GM19351 (cell line): ENCODE data around the gene AP1G1.
"Not testable (repeated sequence)": the region's sequence is repeated elsewhere in the genome, so short reads cannot be mapped to it uniquely, and the experiment has no call there.

Experiments
- ATAC-seq: cut with Tn5 transposase; IDR thresholded peaks from one replicate; pipeline ENCODE4 v1.9.1; 2021; ENCODE audit warnings: mild to moderate bottlenecking, moderate library complexity; ENCODE audit not compliant: unreplicated experiment

Gene AP1G1

DNA sequence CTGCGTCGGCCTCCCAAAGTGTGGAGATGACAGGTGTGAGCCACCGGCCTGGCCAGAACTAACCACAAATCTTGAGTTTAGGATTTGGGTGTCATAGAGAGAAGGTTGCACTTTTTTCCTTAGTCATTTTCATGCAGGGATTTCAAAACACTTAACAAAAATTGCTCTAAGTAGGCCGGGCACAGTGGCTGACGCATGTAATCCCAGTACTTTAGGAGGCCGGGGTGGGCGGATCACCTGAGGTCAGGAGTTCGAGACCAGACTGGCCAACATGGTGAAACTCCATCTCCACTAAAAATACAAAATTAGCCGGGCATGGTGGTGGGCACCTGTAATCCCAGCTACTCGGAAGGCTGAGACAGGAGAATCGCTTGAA, 1.5 kb upstream of the AP1G1 start:
- ATAC-seq, result not testable (repeated sequence)

DNA sequence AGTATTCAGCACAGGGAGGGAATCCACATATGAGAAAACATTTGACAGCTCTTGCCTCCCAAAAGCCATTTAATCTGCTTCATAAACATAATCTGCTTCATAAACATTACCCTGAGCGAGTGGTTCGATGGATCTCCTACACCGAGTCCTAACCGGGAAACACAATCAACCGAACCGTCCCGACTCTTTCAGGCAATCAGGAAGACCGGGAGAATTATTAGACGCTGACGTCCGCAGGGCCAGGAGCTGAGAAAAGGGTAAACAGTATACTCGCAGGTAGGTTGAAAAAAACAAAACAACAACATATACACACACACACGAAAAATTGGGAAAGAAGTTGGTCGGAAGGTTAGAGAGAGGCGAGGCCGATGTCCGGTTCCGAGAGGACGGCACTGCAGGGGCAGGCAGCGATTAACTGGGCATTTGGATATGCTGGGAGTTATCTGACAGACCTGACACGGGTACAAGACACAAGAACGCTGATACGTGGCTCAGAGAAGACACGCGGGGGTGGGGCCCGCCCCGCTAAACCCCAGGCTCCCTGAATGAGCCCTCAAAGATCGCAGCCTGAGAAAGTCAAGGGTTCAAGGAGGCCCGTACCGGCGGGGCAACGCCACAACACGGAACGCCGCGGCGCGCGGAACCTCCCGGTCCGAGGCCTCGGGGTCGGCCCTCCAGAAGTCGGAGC, 585 bp downstream of the AP1G1 start:
- peak; percentile 29 for ATAC-seq

GRCh38 chr16:71803305-71803690, 5.3 kb downstream of the AP1G1 start:
- ATAC-seq, result no peak

DNA sequence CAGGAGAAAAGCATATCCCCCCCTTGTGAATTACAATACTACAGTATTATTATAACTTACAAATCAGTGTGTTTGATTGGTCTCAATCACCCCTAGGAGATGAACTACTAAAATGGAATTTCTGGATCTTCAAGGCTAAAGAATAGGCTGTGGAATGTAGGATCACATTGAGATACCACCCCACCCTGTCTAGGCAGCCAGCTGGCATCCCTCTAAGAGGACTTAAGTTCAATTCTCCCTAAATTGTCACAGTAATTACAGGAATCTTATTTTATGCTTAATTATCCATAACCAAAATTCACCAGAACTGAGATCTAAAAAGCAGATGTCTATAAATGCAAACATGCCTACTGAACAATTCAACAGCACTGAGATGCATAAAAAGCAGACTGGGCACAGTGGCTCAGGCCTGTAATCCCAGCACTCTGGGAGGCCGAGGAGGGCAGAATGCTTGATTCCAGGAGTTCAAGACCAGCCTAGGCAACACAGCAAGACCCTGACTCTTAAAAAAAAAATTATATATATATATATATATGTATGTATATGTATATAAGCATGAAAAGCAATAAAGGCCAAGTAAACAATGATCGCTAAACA, 12.0 kb downstream of the AP1G1 start:
- no peak for ATAC-seq

- no peak for ATAC-seq
These were observed 13.7 kb downstream of the AP1G1 start for GRCh38 chr16:71794943-71795342.

DNA sequence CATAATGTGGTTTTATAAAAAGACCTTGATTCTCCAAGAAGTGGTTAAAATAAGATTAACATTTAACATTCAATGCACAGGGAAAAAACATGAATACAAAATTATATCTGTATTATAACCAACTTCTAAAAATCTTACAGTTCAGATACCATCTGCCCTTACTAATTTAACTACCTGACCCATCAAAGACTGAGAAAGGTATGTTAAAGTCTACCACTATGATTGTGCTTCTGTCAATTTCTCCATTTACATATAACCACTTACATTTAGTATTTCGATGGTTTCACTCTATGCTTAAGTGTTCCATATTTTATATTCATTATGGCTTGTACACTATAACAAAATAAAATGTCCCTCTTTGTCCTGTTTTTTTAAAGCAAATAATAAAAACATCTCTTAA, 14.6 kb downstream of the AP1G1 start:
- no peak for ATAC-seq

GRCh38 chr16:71792176-71792575, 16.5 kb downstream of the AP1G1 start:
- no peak for ATAC-seq

DNA sequence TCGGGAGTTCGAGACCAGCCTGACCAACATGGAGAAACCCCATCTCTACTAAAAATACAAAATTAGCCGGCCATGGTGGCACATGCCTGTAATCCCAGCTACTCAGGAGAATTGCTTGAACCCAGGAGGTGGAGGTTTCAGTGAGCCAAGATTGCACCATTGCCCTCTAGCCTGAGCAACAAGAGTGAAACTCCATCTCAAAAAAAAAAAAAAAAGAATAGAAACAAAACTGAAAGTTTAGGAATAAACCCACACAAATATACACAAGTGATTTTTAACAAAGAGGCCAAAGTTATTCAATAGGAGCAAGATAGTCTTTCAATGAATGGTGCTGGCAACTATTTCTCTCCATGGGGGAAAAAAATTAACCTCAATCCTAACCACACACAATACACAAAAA, 18.3 kb downstream of the AP1G1 start:
- not testable (repeated sequence) for ATAC-seq

- no peak for ATAC-seq
These were observed 19.5 kb downstream of the AP1G1 start for GRCh38 chr16:71789136-71789535.

DNA sequence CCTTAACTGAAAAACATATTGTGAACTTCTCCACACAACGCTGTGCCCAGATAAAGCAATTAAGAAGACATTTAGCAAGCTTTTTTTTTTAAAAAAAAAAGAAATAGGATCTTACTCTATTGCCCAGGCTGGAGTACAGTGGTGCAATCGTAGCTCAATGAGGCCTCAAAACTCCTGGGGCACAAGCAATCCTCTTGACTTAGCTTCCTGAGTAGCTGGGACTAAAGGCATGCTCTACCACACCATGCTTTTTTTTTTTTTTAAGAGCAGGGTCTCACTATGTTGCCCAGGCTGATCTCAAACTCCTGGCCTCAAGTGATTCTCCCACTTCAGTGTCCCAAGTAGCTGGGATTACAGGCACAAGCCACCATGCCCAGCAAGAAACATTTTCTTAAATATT, 20.1 kb downstream of the AP1G1 start:
- no peak for ATAC-seq

DNA sequence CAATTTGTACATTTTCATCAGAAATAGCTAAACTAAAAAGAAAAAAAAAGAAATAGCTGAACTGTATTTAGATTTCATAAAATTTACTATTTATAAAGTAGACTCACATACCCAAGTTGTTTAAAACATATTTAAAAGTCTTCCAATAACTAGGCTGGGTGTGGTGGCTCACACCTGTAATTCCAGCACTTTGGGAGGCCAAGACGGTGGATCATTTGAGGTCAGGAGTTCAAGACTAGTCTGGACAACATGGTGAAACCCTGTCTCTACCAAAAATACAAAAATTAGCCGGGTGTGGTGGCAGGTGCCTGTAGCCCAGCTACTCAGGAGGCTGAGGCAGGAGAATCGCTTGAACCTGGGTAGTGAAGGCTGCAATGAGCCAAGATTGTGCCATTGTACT, 23.5 kb downstream of the AP1G1 start:
- not testable (repeated sequence) for ATAC-seq

DNA sequence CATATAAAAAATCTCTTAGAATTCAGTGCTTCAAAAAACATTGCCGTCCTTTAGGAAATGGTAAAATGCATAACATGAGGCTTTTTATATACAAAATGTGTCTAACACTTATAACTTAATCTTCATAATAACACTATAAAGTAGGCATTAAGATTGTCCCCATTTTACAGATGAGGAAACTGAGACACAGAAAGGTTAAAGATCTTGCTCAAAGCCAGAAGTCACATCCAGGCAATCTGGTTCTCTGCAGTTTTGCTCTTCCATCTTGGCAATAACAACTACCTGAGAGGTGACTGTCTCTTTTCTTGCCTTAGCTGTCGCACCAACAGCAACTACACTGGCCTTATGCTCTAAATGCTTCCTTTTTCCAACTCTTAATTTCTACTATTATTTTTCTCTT, 24.5 kb downstream of the AP1G1 start:
- ATAC-seq, result no peak

- no peak for ATAC-seq
These were observed 26.9 kb downstream of the AP1G1 start for GRCh38 chr16:71781741-71782140.

- no peak for ATAC-seq
These were observed 28.0 kb downstream of the AP1G1 start for GRCh38 chr16:71780521-71781089.

GRCh38 chr16:71778780-71779179, 29.9 kb downstream of the AP1G1 start:
- no peak for ATAC-seq

- ATAC-seq, result no peak
These were observed 31.3 kb downstream of the AP1G1 start for GRCh38 chr16:71777329-71777728.

DNA sequence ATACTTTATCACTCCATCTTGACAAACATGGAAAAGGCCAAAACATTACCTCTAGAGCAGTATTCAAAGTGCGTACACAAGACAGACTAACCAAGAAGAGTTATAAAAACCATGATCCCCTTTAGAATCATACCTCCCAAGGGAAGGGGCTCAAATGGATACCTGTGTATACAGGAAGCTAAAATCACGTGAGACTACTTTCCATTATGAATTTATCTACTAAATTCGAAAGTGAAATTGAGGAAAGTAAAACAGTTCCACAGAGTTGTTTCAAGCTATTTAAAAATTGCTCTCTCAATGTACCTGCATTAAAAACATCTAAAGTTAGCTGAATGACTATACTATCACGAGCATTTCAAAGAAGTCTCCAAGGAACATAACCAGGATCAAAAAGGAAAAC, 32.7 kb downstream of the AP1G1 start:
- ATAC-seq, result no peak

- ATAC-seq, result no peak
These were observed 37.1 kb downstream of the AP1G1 start for GRCh38 chr16:71771571-71771970.

- no peak for ATAC-seq
These were observed 39.4 kb downstream of the AP1G1 start for GRCh38 chr16:71769222-71769621.

- ATAC-seq, result no peak
These were observed 41.4 kb downstream of the AP1G1 start for GRCh38 chr16:71767060-71767900.

- ATAC-seq, result no peak
These were observed 46.4 kb downstream of the AP1G1 start for GRCh38 chr16:71762186-71762585.

- no peak for ATAC-seq
These were observed 47.5 kb downstream of the AP1G1 start for GRCh38 chr16:71761097-71761496.
